Left lobe of liver (tissue), 2 donors: ENCODE results near the gene NUDT7. TPM values are rescaled to one million over a fixed set of nuclear protein-coding genes. Genes with fewer than 3 reads are reported as not detected.

Source experiments
- ATAC-seq: fragments of 200-7000 bp; cut with Tn5 transposase; one replicate; pipeline ENCODE4 v1.9.1; 2020; ENCODE audit warnings: mild to moderate bottlenecking, moderate library complexity
- DNase-seq: peaks from one replicate; pipeline ENCODE4 v3.0.0-alpha.2; 2020; ENCODE audit warnings: low spot score
- total RNA-seq: library from RNA; stranded (reverse); gene quantifications from one replicate; pipeline ENCODE4 v1.2.1, GENCODE V29; 2021
- donor health status: DM: no; HTN: no; CAD: no; lungs with moderate emphysema.
- donor health status: DM: no; HTN: yes; CAD: no.

The NUDT7 gene
- total RNA-seq: 24.2 TPM

DNA sequence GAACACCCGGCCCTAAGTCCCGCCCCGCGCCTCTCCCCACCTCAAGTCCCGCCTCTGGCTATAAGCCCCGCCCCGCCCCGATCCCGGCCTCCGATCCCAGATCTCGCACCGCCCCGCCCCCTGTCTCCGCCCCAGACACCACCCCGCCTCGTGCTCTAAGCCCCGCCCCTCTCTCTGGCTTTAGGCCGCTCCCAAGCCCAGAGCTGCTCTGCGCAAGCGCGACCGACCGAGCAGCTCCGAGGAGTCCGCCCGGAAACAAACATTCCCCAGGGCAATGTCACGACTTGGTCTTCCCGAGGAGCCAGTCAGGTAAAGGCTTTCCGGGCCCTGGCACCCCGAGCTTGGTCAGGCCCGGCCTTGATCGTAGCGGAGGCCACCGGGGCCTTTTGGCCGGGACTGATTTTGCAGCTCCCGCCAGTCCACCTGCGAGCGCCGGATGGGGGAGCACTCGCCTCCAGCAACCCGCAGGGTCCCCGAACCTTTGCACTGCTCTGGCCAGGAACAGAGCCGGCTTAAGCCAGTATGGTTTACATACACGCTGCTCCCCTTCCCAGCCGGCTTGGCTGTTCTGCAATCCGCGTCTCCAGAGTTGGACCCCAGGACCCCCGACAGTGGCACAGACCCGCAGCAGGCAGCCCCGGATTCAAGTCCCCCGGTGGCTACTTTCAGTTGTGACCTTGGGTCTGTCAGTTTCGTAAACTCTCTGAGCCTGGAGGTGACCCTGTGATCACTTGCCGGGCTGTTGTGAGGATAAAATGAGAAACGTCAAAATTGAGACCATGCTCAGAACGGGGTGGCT is at the start of gene NUDT7:
NUDT7 (plus strand) TSS at position 206 of the 799 bp plus-strand sequence; CDS start at position 275, 69 bp downstream.
- DNase-seq: peak; percentile 99
- peak; percentile 94 for ATAC-seq

DNA sequence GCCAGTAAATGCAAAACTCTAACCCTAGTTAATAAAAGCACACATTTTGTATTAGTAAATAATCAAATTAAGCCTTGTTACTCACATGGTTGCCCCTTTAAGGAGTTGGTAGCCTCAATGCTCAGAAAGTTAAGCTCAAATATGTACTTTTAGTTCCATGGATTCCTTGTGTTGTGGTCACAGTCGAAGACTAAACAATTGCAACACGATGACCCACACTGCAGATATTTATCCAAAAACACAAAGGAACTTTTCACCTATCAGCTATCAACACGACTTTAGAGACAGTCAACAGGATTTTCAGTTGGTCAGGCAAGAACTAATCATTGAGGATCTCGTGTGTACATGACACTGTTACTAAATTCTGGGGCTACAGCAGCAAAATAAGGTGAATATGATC is 47.4 kb upstream of the NUDT7 start:
- ATAC-seq: no peak
- DNase-seq: no peak

DNA sequence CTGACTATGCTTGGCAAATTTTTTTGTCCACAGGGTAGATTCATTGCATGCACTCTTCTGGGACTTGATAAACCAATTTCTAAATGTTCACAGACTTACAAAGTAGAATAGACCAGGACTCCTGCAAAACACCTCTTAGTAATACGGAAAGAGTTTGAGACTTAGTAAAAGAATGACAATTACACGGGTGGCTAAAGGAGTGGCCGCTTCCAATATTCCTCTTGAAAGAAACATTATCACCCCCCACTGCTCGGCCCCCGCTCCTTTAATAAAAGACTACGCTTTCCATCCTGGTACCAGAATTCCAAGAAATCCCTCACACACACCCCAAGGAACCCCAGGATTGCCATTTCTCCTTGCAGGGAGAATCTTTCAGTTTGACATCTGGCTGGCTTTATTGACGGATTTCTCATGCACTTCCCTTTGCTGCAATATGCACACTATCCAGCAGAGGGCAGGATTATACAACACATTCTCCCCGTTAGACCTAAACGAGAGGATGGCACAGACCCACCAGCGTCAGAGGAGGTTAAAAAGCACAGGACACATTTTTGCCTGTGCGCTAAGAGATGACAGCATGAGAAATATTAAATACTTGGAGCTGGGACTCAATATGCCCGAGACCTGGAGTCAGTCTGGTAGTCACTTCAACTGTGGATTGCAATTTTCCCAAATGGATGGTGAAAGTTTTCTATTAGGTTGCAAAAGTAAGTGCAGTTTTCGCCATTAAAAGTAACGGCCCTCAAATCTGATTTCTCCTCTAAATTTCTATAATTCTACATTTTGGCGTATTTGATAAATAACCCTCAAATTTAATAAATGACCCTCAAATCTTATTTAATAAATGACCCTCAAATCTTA is 46.6 kb upstream of the NUDT7 start:
- DNase-seq (peak; percentile 67), ATAC-seq (peak; percentile 100)

DNA sequence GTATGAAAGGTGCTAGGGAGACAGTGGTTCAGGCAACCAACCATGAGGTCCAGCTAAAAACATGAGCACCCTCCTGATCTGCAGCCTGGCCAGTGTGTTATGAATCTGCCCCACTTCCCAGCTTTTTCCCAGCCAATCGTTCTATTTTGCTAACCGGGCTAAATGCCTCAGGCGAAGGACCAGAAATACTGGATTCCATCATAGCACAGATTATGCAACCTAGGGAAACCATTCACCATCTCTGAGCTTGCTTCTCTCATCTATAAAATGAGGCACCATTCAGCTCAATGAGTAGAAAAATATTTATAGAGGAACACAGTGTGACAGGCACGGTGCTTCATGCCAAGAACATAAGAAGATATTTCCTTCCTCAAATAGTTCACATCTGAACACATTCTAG is 45.2 kb upstream of the NUDT7 start:
- DNase-seq (no peak), ATAC-seq (no peak)

DNA sequence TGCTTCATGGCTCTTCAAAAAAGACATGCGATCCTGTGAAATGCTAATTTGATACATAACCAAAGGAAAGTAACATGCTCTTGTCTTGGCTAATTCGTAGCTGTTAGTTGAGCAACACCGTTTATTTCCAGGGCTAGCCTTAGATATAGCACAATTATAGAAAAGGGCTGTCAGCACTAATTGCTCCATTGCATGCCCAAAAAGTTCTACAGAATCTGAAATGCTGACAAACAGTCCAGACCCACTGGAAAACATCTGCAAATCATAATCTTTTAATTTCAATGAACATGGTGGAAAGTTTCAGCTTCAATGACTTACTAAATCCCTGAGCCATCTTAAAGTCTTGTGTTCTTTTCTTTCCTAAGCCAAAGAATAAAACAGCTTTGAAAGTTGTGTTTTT is 42.9 kb upstream of the NUDT7 start:
- ATAC-seq (no peak), DNase-seq (no peak)

DNA sequence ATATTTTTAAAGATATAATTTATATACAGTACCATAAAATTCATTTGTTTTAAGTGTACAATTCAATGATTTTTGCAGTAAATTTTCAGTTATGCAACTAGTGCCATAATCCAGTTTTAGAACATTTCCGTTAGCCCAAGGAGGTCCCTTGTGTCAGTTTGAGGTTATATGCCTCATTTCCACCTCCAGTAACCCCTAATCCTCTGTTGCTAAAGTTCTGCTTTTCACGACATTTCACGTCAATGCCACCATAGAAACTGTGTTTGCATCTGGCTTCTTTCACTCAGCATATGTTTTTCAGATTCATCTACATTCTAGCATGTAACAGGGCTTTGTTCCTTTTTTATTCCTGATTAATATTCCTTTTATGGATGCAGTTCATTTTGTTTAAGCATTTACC is 42.4 kb upstream of the NUDT7 start:
- ATAC-seq (no peak), DNase-seq (no peak)

DNA sequence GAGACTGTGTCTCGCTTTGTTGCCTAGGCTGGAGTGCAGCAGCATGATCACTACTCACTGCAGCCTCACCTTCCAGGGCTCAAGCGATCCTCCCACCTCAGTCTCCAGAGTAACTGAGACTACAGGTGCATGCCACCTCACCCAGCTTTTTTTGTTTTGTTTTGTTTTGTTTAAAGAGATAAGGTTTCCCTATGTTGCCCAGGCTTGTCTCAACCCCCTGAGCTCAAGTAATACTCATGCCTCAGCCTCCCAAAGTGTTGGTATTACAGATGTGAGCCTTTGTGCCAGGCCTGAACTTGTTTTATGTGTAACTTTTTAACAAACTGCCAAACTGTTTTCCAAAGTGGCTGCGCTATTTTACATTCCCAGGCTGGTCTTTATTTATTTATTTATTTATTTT is 41.8 kb upstream of the NUDT7 start:
- ATAC-seq (no peak), DNase-seq (no peak)

DNA sequence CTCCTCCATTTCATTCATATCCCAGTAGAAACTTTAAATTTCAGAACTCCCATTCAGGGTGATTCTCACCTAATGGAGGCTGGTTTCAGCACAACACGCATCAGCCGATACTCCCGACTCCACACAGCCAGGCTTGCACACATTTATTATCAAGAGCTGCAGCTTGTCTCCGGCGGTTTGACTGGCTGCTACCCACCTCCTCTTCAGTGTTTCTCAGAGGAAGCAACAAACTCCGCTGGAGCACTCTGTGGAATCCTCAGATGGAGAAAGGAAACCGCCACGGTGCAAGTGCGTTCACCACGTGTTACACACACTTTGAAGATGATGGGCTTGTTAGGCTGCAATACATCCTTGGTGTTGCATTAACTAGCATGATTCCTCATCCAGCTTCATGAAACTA is 39.7 kb upstream of the NUDT7 start:
- DNase-seq (no peak), ATAC-seq (no peak)

DNA sequence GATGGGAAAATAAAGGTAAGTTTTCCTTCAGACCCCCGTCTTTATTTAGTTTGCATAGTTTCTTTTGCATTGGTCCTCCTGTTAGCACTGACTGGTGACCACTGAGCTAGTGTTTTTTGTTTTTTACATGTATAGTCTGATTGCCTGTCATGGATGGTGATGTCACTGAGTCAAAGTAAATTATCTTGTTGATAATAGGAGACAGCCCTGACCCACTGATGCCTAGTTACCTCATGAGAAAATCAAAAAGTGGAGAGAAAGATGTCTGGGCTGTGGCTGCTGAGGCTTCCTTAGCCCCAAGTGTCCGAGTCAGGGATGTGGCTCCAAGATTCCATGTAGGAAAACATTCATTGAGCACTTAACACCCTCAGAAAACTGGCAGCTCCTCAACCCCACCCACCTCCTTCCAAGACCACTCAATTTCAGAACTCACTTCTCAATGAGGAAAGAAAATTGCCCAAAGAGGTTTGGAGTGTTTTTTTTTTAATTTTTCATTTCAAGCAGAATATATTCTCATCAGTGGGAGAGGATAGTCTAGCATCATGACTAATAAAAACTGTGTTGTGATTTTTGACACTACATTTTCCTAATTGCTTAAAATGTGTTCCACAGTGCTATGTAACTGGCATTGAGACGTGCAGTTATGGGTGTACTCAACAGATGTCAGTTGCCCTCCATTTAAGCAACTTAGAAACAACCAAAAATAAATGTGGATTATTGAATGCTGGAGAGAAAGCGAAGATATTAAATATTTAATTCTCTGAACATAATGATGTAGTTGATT is 38.7 kb upstream of the NUDT7 start:
- ATAC-seq: no peak
- no peak for DNase-seq

DNA sequence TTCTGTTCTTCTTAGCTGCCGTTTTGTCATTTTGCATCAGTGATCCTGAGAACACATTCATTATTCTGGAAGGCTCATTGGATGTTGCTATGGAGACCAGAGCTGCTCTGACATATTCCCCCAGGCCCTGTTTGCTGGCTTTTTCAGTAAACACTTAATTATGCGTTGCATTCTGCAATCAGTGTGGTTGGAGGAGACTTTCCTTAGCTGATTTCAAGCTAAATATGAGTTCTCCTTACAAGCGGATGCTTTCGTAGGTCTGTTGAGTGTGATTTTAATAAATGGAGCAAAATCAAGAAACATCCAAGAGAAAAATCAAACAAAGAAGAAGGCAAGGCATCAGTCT is 38.2 kb upstream of the NUDT7 start:
- ATAC-seq (no peak), DNase-seq (no peak)

DNA sequence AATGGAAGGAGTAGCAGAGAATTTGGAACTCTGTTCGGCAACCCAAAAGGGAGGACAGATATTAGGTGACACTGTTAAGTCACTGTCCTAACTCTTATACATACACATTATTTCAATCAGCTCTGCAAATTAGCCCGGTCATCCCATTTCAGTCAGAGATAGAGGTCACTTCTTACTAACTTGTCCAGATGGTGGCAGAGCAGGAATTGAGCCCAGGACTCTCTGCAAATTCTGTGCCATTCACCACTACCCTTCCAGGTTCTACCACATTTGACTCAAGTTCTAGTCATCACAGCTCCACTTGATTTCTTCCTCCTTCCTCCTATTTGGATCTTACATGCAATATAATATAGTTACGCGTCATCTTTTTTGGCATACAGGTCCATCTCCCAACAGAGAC is 35.9 kb upstream of the NUDT7 start:
- DNase-seq (no peak), ATAC-seq (peak; percentile 79)

DNA sequence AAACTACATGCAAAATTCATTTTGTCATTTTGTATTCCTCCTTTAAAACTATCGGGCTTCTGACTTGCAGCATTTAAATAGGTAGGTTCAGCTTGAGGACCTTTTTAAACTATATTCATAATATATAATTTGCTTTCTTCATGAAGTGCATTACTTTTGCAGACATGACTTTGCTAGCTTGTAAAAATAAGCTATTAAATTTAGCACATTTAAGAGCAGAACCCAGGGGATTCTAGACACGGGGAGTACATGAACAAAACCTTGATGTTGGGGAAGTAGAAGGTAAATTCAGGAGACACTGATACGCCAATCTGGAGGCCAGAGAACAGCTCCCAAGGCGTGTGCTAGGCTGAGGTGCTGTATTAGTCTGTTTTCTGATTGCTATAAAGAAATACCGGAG is 32.3 kb upstream of the NUDT7 start:
- ATAC-seq (no peak), DNase-seq (no peak)

DNA sequence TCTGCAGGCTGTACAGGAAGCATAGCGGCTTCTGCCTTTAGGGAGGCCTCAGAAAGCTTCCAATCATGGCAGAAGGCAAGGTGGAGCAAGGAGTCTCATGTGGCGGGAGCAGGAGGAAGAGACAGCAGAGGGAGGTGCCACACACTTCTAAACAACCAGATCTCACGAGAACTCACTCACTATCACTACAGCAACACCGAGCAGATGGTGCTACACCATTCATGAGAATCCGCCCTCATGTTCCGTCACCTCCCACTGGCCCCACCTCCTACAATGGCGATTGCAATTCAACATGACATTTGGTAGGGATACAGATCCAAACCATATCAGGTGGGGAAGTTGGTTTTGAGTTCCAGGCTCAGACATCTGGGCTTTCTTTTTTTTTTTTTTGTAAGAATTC is 31.9 kb upstream of the NUDT7 start:
- ATAC-seq (no peak), DNase-seq (no peak)

DNA sequence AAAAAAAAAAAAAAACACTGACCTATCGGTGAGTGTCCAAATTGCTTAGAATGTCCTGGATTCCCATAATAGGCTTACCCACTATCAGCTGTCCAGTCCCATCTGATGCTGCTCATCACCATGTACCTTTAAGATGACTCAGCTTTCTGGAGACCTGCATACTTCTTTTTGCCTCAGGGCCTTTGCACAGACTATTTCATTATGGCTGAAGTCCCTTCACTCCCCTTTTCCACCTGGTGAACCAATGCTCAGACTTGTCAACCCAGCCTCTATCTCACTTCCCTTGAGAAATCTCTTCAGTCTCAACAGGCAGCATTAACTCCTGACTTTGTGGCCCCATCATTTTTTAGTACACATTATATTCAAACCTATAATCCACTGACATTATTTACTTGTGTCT is 29.7 kb upstream of the NUDT7 start:
- no peak for DNase-seq
- ATAC-seq: no peak

DNA sequence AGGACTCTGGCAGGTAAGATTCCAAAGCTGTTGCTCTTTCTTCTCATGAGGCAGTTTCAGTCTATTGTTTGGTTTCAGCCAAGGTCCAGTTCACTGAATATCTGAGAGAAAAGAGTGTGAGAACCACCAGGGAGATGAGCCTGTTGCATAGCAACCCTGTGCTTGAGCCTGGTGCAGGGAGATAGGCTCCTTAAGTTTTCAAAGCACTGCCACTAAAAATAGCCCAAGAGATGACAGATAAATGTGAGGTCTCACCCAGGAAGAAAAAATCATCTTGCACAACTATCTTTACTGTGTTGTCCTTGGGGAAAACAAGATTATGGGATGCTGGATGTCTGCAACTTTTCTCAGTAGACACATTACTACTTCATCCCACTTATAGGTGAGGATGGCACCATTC is 26.2 kb upstream of the NUDT7 start:
- ATAC-seq: no peak

DNA sequence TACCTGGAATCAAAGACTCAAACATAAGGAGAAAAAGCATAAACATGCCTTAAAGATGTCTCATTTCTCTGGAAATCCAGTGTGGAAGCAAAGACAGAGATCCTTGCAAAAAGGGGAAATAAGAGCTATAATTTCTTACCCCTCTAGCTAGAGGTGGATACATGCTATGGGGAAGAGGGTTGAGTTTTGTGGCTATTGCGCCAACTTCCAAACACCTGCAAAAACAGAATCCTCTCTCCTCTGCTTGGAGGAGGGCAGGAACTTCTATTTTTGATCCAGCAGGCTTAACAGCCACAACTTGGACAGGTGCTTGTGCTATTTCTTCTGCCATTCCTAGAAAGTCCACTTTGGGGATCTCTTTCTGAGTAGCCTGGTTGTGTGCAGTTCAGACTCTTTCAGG is 21.5 kb upstream of the NUDT7 start:
- DNase-seq: no peak
- ATAC-seq: no peak

More for the DNA sequence above, 26.2 kb upstream of the NUDT7 start:
- DNase-seq: no peak

DNA sequence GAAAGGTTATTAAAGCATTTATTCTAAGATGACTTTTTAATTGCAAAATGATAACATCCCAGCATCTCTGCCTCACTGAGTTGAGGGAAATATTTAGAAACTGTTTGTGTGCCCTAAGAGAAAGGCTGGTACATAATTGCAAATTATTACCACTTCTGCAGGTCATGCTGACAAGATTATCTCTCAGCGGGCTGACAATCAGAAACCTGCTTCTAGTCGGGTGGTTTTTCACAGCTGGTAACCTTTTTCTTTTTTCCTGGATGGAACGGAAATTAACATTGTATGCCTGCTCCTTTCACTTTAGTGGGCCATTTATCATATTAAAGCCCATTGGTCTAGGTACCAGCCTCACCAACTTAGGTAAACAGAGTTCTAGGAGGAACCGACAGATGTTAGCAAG is 17.0 kb upstream of the NUDT7 start:
- ATAC-seq (no peak), DNase-seq (no peak)

DNA sequence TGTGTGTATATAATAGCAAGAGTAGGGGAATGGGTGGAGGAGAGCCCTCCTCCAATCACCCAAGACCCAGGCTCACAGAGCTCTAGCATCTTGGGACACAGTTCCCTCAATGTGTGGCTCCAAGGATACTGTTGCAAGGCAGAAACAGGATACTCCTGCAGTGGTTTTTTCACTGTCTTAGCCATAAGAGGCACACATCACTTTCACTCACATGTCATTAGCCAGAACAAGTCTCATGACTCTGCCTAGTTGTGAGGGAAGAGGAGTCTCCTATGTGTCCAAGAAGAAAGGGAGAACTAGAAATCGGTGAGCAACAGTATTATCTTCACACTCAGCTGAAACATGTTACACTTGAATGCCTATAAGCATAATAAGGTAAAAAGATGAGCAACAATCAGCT is 11.1 kb upstream of the NUDT7 start:
- ATAC-seq (peak; percentile 16), DNase-seq (no peak)

DNA sequence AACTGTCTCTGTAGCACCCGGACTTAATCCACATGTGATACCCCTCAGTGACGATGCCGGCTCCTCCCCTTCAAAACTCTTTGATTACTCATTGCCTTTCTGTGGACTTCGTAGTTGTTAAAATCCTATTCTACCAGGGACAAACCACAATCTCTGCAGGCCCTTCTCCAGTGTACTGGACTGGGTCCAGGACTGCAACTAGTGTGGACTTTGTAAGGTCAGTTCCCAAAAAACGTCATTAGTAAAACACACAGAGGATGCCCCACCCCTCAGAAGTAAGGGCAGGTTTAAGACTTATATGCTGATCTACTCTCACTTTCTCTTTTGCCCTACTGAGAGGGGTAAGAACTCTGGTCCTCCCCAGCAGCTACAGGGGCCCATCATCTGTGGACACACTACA is 10.5 kb upstream of the NUDT7 start:
- ATAC-seq: peak; percentile 94
- peak; percentile 90 for DNase-seq

DNA sequence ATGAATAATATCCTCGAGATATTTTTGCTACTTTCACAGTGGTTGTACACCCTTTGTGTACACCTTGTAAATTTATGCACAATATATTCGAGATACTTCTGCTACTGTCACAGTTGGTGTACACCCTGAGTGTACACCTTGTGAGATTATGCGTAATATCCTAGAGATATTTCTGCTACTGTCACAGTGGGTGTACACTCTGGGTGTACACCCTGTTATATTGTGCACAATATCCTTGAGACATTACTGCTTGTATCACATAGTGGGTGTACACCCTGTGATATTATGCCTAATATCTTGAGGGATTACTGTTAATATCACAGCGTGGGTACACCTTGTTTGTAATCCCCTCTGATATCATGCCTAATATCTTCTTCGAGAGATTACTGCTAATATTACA is 7.2 kb upstream of the NUDT7 start:
- DNase-seq (no peak), ATAC-seq (no peak)

DNA sequence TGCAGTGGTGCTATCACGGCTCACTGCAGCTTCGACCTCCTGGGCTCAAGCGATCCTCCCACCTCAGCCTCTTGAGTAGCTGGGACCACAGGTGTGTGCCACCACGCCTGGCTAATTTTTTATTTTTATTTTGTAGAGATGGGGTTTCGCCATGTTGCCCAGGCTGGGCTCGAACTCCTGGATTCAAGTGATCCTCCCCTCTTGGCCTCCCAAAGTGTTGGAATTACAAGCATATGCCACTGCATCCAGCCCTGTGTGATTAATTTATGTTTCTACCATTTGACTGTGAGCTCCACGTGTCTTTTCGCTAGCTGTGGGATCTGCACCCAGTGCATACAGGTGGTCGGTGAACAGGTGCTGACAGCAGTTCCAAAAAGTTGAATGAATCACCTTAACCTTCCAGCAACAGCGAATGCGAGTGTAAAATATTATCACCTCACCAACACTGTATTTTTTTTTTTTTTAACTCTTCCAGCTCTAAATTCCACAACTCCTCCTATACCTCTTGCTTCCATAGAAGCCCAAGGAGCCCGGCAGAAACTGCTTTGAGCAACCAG is 484 bp upstream of the NUDT7 start:
- ATAC-seq (no peak), DNase-seq (no peak)
